Measurements from ENCODE around the gene CALB2.

The CALB2 gene

GRCh38 chr16:71368958-71369357 lies 10.4 kb downstream of the CALB2 start:
- in situ Hi-C loops (cut with HindIII; ENCODE audit: low sequenced_read_pairs), result no loop called here
- H3K4me3 ChIP-seq (ENCODE audit: low read depth, low read length), result no peak overlapping the region
- no peak for DNase-seq (ENCODE audit: low read depth)
- TF ChIP-seq CTCF (IDR thresholded peaks at IDR 0.05; ENCODE audit: low read depth, low read length, missing control alignments), result no peak

- DNase-seq (ENCODE audit: low read depth), result no peak
- in situ Hi-C loops (cut with HindIII; ENCODE audit: low sequenced_read_pairs), result no loop called here
- H3K4me3 ChIP-seq (ENCODE audit: low read depth, low read length), result no peak overlapping the region
- TF ChIP-seq CTCF (IDR thresholded peaks at IDR 0.05; ENCODE audit: low read depth, low read length, missing control alignments), result no peak
These were observed 11.0 kb downstream of the CALB2 start for GRCh38 chr16:71369494-71369893.

GRCh38 chr16:71371237-71371636 lies 12.7 kb downstream of the CALB2 start:
- DNase-seq (ENCODE audit: low read depth), result no peak
- in situ Hi-C loops (cut with HindIII; ENCODE audit: low sequenced_read_pairs), result no loop called here
- TF ChIP-seq CTCF (IDR thresholded peaks at IDR 0.05; ENCODE audit: low read depth, low read length, missing control alignments), result no peak
- H3K4me3 ChIP-seq (ENCODE audit: low read depth, low read length), result no peak overlapping the region

- H3K4me3 ChIP-seq (ENCODE audit: low read depth, low read length), result no peak overlapping the region
- in situ Hi-C loops (cut with HindIII; ENCODE audit: low sequenced_read_pairs), result no loop called here
- no peak for DNase-seq (ENCODE audit: low read depth)
- TF ChIP-seq CTCF (IDR thresholded peaks at IDR 0.05; ENCODE audit: low read depth, low read length, missing control alignments), result no peak
These were observed 14.6 kb downstream of the CALB2 start for GRCh38 chr16:71373073-71373472.

- TF ChIP-seq CTCF (IDR thresholded peaks at IDR 0.05; ENCODE audit: low read depth, low read length, missing control alignments), result no peak
- in situ Hi-C loops (cut with HindIII; ENCODE audit: low sequenced_read_pairs), result no loop called here
- H3K4me3 ChIP-seq (ENCODE audit: low read depth, low read length), result no peak overlapping the region
- DNase-seq (ENCODE audit: low read depth), result no peak
These were observed 18.1 kb downstream of the CALB2 start for GRCh38 chr16:71376465-71377157.

- no peak for DNase-seq (ENCODE audit: low read depth)
- in situ Hi-C loops (cut with HindIII; ENCODE audit: low sequenced_read_pairs), result no loop called here
- TF ChIP-seq CTCF (IDR thresholded peaks at IDR 0.05; ENCODE audit: low read depth, low read length, missing control alignments), result no peak
- H3K4me3 ChIP-seq (ENCODE audit: low read depth, low read length), result no peak overlapping the region
These were observed 21.2 kb downstream of the CALB2 start for GRCh38 chr16:71379711-71380110.
